ENCODE data around the gene ATP6V0B. TPM values are rescaled to one million over a fixed set of nuclear protein-coding genes. Genes with fewer than 3 reads are reported as not detected.

The ATP6V0B gene
- total and polyA plus RNA-seq, 4 donors, result 69.5 to 277 (median 129) TPM

- Histone ChIP-seq H3K4me1 (ENCODE audit: control insufficient read depth in 4 of 4, insufficient read depth in 4 of 4, low read length in 3 of 4) (peaks cover 0 to 15% (median 7%) of the 10 kb centered on the region in 4 donors), H3K4me3 (ENCODE audit: low read depth in 1 of 3, low read length in 3 of 3) (no peak overlapping the region), H3K27ac (ENCODE audit: low read depth in 1 of 2, low read length in 2 of 2) (no peak overlapping the region), H3K27me3 (ENCODE audit: control insufficient read depth in 4 of 4, insufficient read depth in 4 of 4, low read length in 3 of 4) (no peaks in the 10 kb centered on the region), H3K9ac (ENCODE audit: low read depth in 1 of 2, low read length in 2 of 2) (no peak overlapping the region), H3K36me3 (ENCODE audit: control insufficient read depth in 4 of 4, insufficient read depth in 3 of 4, low read depth in 1 of 4, low read length in 3 of 4) (peaks cover 0 to 4% (median 0%) of the 10 kb centered on the region in 4 donors), H3K9me3 (ENCODE audit: control insufficient read depth in 4 of 4, low read length in 3 of 4) (no peaks in the 10 kb centered on the region)
- TF ChIP-seq GABPA (IDR thresholded peaks at IDR 0.05 in 1 of 2, conservative IDR thresholded peaks at IDR 0.05 in 1 of 2) (no peak), RXRA (IDR thresholded peaks at IDR 0.05) (peak in 1 of 2 donors; percentile 36)
- DNase-seq (ENCODE audit: low spot score), result no peak
- WGBS, result 72% methylated on average over 6 of the region's 6 CpGs
Observed at GRCh38 chr1:43987159-43987902, 12.6 kb downstream of the ATP6V0B start.

- Histone ChIP-seq H3K27ac (ENCODE audit: low read depth in 1 of 2, low read length in 2 of 2) (peak overlapping the region; percentile 45 to 77), H3K4me3 (ENCODE audit: low read depth in 1 of 3, low read length in 3 of 3) (peak overlapping the region in 2 of 3 donors; percentile 56 to 67), H3K4me1 (ENCODE audit: control insufficient read depth in 4 of 4, insufficient read depth in 4 of 4, low read length in 3 of 4) (peaks cover 0 to 16% (median 7%) of the 10 kb centered on the region in 4 donors), H3K9me3 (ENCODE audit: control insufficient read depth in 4 of 4, low read length in 3 of 4) (no peaks in the 10 kb centered on the region), H3K9ac (ENCODE audit: low read depth in 1 of 2, low read length in 2 of 2) (no peak overlapping the region), H3K36me3 (ENCODE audit: control insufficient read depth in 4 of 4, insufficient read depth in 3 of 4, low read depth in 1 of 4, low read length in 3 of 4) (peaks cover 0 to 2% (median 0%) of the 10 kb centered on the region in 4 donors), H3K27me3 (ENCODE audit: control insufficient read depth in 4 of 4, insufficient read depth in 4 of 4, low read length in 3 of 4) (no peaks in the 10 kb centered on the region)
- WGBS, result 82% methylated on average over 19 of the region's 19 CpGs
- TF ChIP-seq RAD21 (IDR thresholded peaks at IDR 0.05) (no peak), EGR1 (IDR thresholded peaks at IDR 0.05; ENCODE audit: low read depth in 2 of 2) (no peak), JUND (IDR thresholded peaks at IDR 0.05) (no peak), TAF1 (conservative IDR thresholded peaks at IDR 0.05) (no peak), ATF3 (IDR thresholded peaks at IDR 0.05) (no peak), REST (IDR thresholded peaks at IDR 0.05) (no peak), GABPA (IDR thresholded peaks at IDR 0.05 in 1 of 2, conservative IDR thresholded peaks at IDR 0.05 in 1 of 2) (no peak), HNF4A (conservative IDR thresholded peaks at IDR 0.05) (no peak), CTCF (IDR thresholded peaks at IDR 0.05; ENCODE audit: low read depth, low read length, missing input control) (no peak), NR2F2 (IDR thresholded peaks at IDR 0.05) (no peak), SP1 (IDR thresholded peaks at IDR 0.05) (no peak), HNF4G (IDR thresholded peaks at IDR 0.05) (no peak), RXRA (IDR thresholded peaks at IDR 0.05) (no peak), ZBTB33 (IDR thresholded peaks at IDR 0.05) (no peak)
- DNase-seq (ENCODE audit: low spot score), result no peak
Observed at GRCh38 chr1:43990271-43991199, 15.8 kb downstream of the ATP6V0B start.

Measured in liver (tissue), 9 donors.